Stimulated activated CD8-positive, alpha-beta memory T cell treated with anti-CD3 and anti-CD28 coated beads, Interleukin-4, amount 100 ng/mL, for 24 hours (primary cell): ENCODE data around the gene TMEM106C.

Experiments used
- DNase-seq: peaks from one replicate; pipeline ENCODE4 v3.0.0-alpha.2; 2020; ENCODE audit warnings: low read depth

TMEM106C gene

DNA sequence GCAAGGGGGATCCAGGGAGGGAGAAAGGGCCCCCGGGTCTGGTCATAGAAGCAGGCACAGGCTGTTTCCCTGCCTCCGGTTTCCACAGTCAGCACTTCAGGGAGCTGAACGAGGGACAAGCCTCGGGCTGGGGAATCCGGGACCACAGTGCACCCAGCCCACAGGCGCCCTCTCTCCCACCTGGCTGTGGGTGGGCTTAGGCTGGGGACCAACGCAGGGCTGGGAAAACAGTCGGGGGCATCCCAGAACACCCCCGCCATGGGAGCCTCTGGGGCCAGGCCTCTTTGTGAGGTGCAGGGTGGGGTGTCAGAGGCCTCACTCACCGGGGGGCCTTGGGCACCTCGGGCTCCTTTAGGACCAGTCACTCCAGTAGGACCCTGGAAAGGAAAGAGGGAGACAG is 16.3 kb downstream of the TMEM106C start:
- no peak for DNase-seq

GRCh38 chr12:47980197-47980596 is 16.8 kb downstream of the TMEM106C start:
- no peak for DNase-seq

DNA sequence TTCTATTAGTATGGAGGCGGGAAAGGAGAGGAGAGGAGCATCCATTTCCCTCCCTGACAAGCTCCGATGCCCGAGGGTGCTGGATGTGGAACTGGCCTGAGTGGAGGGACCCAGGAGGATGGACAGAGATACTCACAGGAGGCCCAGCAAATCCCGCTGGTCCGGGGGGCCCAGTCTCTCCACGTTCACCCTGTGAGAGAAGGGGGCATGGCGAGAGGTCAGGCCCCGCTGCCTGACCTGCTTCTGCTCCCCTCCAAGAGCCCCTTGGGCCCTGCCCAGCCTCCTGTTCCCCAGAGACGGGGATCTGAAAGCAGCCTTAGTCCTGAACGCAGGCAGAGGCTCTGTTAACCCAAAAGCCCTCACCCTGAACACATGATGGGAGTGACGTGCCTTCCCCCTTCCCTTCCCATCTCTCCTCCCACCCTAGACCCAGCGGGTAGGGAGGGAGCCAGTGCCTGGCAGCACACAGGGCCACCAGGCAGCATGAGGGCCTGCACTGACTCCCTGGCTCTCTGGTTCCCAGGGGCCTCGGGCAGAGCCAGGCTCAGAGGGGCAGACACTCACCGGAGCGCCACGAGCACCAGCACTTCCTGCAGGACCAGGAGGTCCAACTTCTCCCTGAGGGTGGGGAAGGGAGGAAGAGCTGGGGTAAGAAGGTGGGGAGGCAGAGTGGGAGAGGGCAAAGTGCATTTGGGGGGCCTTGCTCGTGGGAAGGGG is 17.5 kb downstream of the TMEM106C start:
- no peak for DNase-seq

DNA sequence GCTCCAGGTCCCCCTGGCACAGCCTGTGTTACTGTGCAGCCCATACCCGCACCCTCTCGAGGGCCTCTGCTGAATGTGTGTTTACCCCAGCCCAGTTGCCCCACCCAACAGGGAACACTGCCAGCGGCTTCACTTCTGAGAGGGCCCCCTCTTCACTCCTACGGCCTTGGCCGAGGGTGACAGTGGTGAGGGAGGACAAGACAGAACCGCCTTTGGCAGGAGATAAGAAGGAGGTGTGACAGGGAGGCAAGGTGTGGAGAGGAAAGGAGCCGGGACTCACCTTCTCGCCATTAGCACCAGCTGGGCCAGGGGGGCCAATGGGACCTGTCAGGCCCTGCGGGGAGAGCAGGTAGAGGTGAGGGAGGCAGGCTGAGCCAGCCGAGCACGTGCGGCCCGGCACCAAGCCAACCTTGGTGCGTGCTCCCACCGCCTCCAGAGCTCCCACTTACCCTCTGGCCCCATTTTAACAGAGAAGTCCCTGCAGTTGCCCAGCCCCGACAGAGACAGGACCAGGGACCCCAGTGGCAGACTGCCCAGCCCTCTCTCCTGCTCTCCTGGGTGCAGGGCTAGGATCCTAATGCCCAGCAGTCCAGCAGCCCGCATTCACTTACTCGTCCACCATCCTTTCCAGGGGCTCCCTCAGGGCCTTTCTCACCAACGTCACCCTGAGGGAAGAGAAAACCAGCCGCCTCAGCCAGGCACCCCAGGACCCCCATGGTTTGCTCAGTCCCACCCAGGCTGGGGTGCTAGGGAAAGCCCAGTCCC is 18.3 kb downstream of the TMEM106C start:
- DNase-seq, result no peak

DNA sequence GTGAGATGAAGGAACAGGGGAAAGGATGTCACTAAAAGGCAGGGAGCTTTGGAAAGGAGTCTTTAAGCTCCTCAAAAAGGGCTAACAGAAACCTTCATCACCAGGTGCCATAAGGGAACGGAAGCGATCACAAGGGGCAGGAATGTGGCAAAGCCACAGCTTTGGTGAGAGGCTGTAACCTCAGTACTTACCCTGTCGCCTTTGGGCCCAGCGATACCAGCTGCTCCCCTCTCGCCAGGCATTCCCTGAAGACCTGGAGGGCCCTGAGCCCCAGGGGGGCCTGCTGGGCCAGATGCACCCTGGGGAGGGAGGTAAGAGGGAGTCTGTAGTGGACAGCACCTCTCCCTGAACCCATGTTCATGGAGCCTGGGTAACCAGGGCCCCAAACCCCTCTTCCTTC is 18.9 kb downstream of the TMEM106C start:
- no peak for DNase-seq

GRCh38 chr12:47982770-47983169 is 19.4 kb downstream of the TMEM106C start:
- no peak for DNase-seq

GRCh38 chr12:47983541-47984115 is 20.2 kb downstream of the TMEM106C start:
- DNase-seq, result no peak

GRCh38 chr12:47984331-47984801 is 21.0 kb downstream of the TMEM106C start:
- no peak for DNase-seq

DNA sequence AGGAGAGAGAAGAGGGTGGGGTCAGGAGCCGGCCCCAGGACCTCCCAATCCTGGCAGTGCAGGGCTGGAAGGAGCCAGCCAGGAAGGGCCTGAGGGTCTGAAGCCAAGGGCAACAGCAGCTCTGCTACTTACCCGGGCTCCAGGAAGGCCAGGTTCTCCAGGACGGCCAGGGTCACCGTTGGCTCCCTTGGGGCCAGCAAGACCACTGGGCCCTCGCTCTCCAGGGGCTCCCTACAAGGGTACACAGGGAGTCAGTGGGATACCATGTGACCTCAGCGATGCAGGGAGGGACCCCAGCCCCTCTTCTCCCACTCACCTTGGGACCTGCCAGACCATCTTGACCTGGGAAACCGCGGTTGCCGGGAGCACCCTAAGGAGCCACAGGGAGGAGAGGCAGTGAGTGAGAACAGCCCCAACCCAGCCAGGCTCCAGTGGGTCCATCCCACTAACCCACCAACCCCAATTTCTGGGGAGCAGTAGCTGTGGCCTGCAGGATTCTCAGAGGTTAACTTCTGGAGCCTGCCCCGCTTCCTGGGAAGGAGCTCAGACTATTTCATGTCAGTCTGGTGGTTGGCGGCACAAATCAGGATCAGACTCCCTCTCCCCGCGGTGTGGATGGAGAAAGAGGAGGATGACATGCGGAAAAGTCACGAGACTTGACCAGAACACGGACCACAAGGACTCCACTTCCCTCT is 22.3 kb downstream of the TMEM106C start:
- DNase-seq, result no peak

DNA sequence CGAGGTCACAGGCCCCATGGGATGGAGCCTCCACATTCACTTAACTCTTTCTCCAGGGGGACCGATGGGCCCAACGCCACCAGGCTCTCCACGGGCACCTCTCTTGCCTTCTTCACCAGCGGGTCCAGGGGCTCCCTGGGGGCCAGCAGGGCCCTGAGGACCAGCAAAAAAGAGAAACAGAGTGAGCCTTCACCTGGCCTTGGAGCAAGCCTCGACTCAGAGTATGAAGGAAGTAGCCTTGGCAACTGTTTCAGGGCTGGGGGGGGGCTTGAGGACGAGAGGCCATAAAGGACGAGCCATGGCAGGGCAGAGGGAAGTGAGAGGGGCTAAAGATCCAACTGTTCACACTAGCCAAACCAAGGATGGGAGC is 22.9 kb downstream of the TMEM106C start:
- DNase-seq, result no peak

GRCh38 chr12:47986832-47987231 is 23.4 kb downstream of the TMEM106C start:
- no peak for DNase-seq

GRCh38 chr12:47987411-47988072 is 24.1 kb downstream of the TMEM106C start:
- no peak for DNase-seq

GRCh38 chr12:47988073-47989022 is 25.0 kb downstream of the TMEM106C start:
- DNase-seq, result no peak

GRCh38 chr12:47989023-47989417 is 25.6 kb downstream of the TMEM106C start:
- DNase-seq, result no peak

- DNase-seq, result no peak
Observed at GRCh38 chr12:47989666-47990065, 26.3 kb downstream of the TMEM106C start.

GRCh38 chr12:47990351-47991105 is 27.1 kb downstream of the TMEM106C start:
- no peak for DNase-seq

DNA sequence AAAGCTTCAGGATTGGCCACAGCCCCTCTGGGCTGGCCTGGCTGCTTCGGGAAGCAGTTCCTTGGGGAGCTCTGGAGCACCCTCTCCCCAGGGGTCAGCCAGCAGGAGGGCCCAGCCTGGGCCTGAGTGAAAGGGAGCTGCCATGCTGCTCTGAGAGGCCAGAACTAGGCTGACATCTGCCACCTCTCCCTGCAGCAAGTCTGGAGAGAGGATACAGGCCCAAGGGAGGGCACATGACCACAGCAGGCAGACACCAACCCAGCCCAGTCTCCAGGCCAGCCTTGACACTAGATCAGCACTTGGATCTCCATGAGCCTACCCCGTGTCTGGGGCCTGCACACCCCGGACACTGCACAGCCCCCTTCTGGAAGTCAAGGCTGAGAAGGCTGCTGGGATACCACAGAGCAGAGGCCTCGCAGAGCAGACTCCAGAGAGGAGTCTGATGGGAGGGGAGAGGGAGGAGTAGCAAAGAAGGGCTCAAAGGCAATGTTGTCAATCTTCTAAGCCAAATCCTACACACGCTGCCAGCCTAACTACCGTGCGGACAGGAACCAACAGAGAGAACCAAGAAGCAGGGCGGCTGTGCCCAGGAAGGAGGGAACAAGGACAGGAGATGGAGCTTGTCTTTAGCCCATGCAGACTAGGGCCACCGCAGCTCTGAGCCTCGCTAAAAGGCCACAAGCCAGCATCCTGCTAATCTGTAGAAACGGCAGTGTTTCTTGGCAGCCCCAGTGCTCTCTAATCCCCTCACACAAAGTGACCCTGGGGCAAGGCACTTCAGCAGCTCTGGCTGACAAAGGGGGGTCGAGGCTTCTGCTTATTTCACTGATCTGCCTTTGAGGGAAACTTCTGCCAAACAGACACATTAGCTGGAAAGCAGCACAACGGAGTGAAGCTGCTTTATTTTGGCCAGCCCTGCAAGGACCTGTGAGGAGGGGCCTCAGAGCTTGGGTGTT is 28.0 kb downstream of the TMEM106C start:
- no peak for DNase-seq

- DNase-seq, result no peak
Observed at GRCh38 chr12:47992776-47993175, 29.4 kb downstream of the TMEM106C start.

GRCh38 chr12:47993491-47993890 is 30.1 kb downstream of the TMEM106C start:
- DNase-seq, result no peak
